Stimulated activated effector memory CD8-positive, alpha-beta T cell treated with anti-CD3 and anti-CD28 coated beads, Interleukin-12 subunit alpha, Interleukin-12 subunit beta, amount 100 ng/mL, for 72 hours (primary cell): ENCODE data around the gene STUM.
A peak's percentile ranks its signal among the peaks of the same experiment; 100 is the strongest.

Experiments
- ATAC-seq: fragments of 150-1000 bp; cut with Tn5 transposase; 2 replicates; pipeline ENCODE4 v1.10.0; 2021
- DNase-seq, 2 donors: peaks; one replicate each; pipeline ENCODE4 v3.0.0; 2021 to 2022; ENCODE audit warnings: low spot score in 2 of 2
- H3K27ac Mint-ChIP-seq: one replicate; pipeline ENCODE4 v1.8.0; 2022; ENCODE audit warnings: mild to moderate bottlenecking, mixed read lengths
- H3K36me3 Mint-ChIP-seq: one replicate; pipeline ENCODE4 v1.8.0; 2022; ENCODE audit warnings: mild to moderate bottlenecking, mixed read lengths
- H3K4me1 Mint-ChIP-seq: one replicate; pipeline ENCODE4 v1.8.0; 2022; ENCODE audit warnings: mixed read lengths
- H3K4me3 Mint-ChIP-seq: one replicate; pipeline ENCODE4 v1.8.0; 2022; ENCODE audit warnings: mild to moderate bottlenecking, mixed read lengths
- H3K9me3 Mint-ChIP-seq: one replicate; pipeline ENCODE4 v1.8.0; 2022; ENCODE audit warnings: mixed read lengths

STUM gene

GRCh38 chr1:226627924-226628611 is 79.5 kb downstream of the STUM start:
- Mint-ChIP-seq H3K4me1 (peaks cover 47% of the 10 kb centered on the region), H3K27ac (peak overlapping the region; percentile 56), H3K4me3 (no peak overlapping the region), H3K9me3 (no peaks in the 10 kb centered on the region), H3K36me3 (peaks cover 56% of the 10 kb centered on the region)
- no peak for DNase-seq
- peak; percentile 36 for ATAC-seq

GRCh38 chr1:226628612-226629155 is 80.1 kb downstream of the STUM start:
- Mint-ChIP-seq H3K27ac (peak overlapping the region; percentile 56), H3K4me3 (no peak overlapping the region), H3K4me1 (peaks cover 54% of the 10 kb centered on the region), H3K36me3 (peaks cover 61% of the 10 kb centered on the region), H3K9me3 (no peaks in the 10 kb centered on the region)
- DNase-seq (no peak), ATAC-seq (no peak)

GRCh38 chr1:226629210-226629895 is 80.8 kb downstream of the STUM start:
- H3K9me3 Mint-ChIP-seq, result no peaks in the 10 kb centered on the region
- DNase-seq (no peak), ATAC-seq (no peak)
- H3K27ac Mint-ChIP-seq, result peak overlapping the region; percentile 56
- H3K4me1 Mint-ChIP-seq, result peaks cover 58% of the 10 kb centered on the region
- H3K36me3 Mint-ChIP-seq, result peaks cover 65% of the 10 kb centered on the region
- no peak overlapping the region for H3K4me3 Mint-ChIP-seq

- no peak for ATAC-seq
- DNase-seq, result no peak
- H3K36me3 Mint-ChIP-seq, result peaks cover 70% of the 10 kb centered on the region
- H3K9me3 Mint-ChIP-seq, result no peaks in the 10 kb centered on the region
- H3K4me1 Mint-ChIP-seq, result peaks cover 65% of the 10 kb centered on the region
- no peak overlapping the region for H3K4me3 Mint-ChIP-seq
- peak overlapping the region; percentile 56 for H3K27ac Mint-ChIP-seq
Measured at GRCh38 chr1:226629896-226630550, 81.5 kb downstream of the STUM start.

- H3K4me1 Mint-ChIP-seq, result peaks cover 68% of the 10 kb centered on the region
- no peak for ATAC-seq
- peaks cover 71% of the 10 kb centered on the region for H3K36me3 Mint-ChIP-seq
Measured at GRCh38 chr1:226630592-226630991, 82.0 kb downstream of the STUM start.

GRCh38 chr1:226631229-226632000 is 82.9 kb downstream of the STUM start:
- Mint-ChIP-seq H3K4me3 (no peak overlapping the region), H3K9me3 (no peaks in the 10 kb centered on the region), H3K4me1 (peaks cover 67% of the 10 kb centered on the region), H3K36me3 (peaks cover 69% of the 10 kb centered on the region), H3K27ac (peak overlapping the region; percentile 56)
- ATAC-seq (no peak), DNase-seq (no peak)

More at GRCh38 chr1:226630592-226630991, 82.0 kb downstream of the STUM start:
- DNase-seq, result no peak
- Mint-ChIP-seq H3K4me3 (no peak overlapping the region), H3K9me3 (no peaks in the 10 kb centered on the region), H3K27ac (peak overlapping the region; percentile 56)

GRCh38 chr1:226632169-226632879 is 83.8 kb downstream of the STUM start:
- Mint-ChIP-seq H3K4me1 (peaks cover 65% of the 10 kb centered on the region), H3K36me3 (peaks cover 69% of the 10 kb centered on the region), H3K27ac (peak overlapping the region; percentile 60), H3K4me3 (no peak overlapping the region), H3K9me3 (no peaks in the 10 kb centered on the region)
- DNase-seq, result no peak
- no peak for ATAC-seq

GRCh38 chr1:226632922-226633351 is 84.4 kb downstream of the STUM start:
- Mint-ChIP-seq H3K27ac (peak overlapping the region; percentile 60), H3K9me3 (no peaks in the 10 kb centered on the region), H3K36me3 (peaks cover 68% of the 10 kb centered on the region), H3K4me1 (peaks cover 58% of the 10 kb centered on the region), H3K4me3 (no peak overlapping the region)
- DNase-seq (no peak), ATAC-seq (no peak)

GRCh38 chr1:226633541-226634165 is 85.1 kb downstream of the STUM start:
- DNase-seq (no peak), ATAC-seq (peak; percentile 14)
- Mint-ChIP-seq H3K9me3 (no peaks in the 10 kb centered on the region), H3K4me3 (no peak overlapping the region), H3K27ac (peak overlapping the region; percentile 84), H3K36me3 (peaks cover 74% of the 10 kb centered on the region), H3K4me1 (peaks cover 56% of the 10 kb centered on the region)

GRCh38 chr1:226634166-226634588 is 85.6 kb downstream of the STUM start:
- Mint-ChIP-seq H3K4me1 (peaks cover 56% of the 10 kb centered on the region), H3K27ac (peak overlapping the region; percentile 84), H3K4me3 (no peak overlapping the region), H3K9me3 (no peaks in the 10 kb centered on the region), H3K36me3 (peaks cover 78% of the 10 kb centered on the region)
- ATAC-seq (peak; percentile 86), DNase-seq (peak; percentile 77 to 89)

GRCh38 chr1:226634611-226635246 is 86.2 kb downstream of the STUM start:
- H3K4me3 Mint-ChIP-seq, result peak overlapping the region; percentile 13
- peak overlapping the region; percentile 84 for H3K27ac Mint-ChIP-seq
- peaks cover 56% of the 10 kb centered on the region for H3K4me1 Mint-ChIP-seq
- ATAC-seq (no peak), DNase-seq (no peak)
- peaks cover 79% of the 10 kb centered on the region for H3K36me3 Mint-ChIP-seq
- H3K9me3 Mint-ChIP-seq, result no peaks in the 10 kb centered on the region

GRCh38 chr1:226635456-226635941 is 86.9 kb downstream of the STUM start:
- no peaks in the 10 kb centered on the region for H3K9me3 Mint-ChIP-seq
- peaks cover 79% of the 10 kb centered on the region for H3K36me3 Mint-ChIP-seq
- DNase-seq (no peak), ATAC-seq (peak; percentile 52)
- H3K4me3 Mint-ChIP-seq, result peak overlapping the region; percentile 13
- H3K27ac Mint-ChIP-seq, result peak overlapping the region; percentile 84
- H3K4me1 Mint-ChIP-seq, result peaks cover 52% of the 10 kb centered on the region

- Mint-ChIP-seq H3K27ac (peak overlapping the region; percentile 12), H3K4me3 (no peak overlapping the region), H3K4me1 (peaks cover 48% of the 10 kb centered on the region), H3K9me3 (no peaks in the 10 kb centered on the region), H3K36me3 (peaks cover 83% of the 10 kb centered on the region)
- DNase-seq (no peak), ATAC-seq (no peak)
Measured at GRCh38 chr1:226636847-226637096, 88.2 kb downstream of the STUM start.
